ENCODE measurements around the gene NSUN4. TPM values are rescaled to one million over a fixed set of nuclear protein-coding genes. Genes with fewer than 3 reads are reported as not detected.

NSUN4 gene
- total and polyA plus RNA-seq, 9 of the 15 experiments (the other 6 are each of a cell fraction or from before 2014, with no cell fraction given): 33.4 to 60.2 (median 46.3) TPM

DNA sequence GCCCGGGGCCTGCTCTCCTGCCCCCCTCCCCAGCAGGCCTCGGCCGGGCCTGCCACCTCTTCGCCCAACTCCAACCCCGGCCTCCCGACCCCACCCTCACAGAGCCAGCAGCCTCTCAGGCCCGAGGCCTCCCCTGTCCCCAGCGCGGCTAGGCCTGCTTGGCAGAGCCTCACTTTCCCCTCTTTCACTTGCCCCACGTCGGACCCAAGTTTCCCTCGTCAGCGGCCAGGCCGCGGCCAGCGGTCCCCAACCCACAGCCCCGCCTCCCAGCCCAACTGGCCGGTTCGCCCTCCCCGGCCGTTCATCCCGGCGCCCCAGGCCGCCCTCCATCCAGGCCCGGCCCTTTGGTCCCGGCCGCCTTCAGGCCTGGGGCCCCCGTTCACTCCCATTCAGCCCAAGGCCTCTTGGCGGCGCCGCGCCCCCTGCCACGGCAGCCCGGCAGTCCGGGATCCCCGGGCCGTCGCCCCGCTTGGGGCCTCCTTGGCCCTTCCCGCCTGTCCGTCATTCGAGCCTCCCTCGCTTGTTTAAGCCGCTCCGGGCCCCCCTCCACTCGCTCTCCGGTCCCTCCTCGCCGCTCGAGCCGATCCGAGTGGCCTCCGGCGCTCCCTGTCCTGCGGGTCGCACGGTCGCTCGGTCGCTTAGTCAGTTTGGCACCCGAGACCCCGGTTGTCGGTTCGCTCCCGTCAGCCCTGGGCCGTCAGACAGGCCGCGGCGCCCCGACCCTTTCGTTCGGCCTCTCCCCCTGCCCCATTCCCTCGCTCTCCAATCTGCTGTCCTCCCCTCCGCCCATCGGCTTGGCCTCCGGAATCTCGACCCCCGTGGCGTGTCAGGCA, 38.6 kb upstream of the NSUN4 start (continued):
- TF ChIP-seq RBFOX2 (IDR thresholded peaks at IDR 0.05; ENCODE audit: low read depth, low read length) (peak; percentile 89), THRAP3 (IDR thresholded peaks at IDR 0.05; ENCODE audit: borderline replicate concordance) (no peak), GATAD2B (IDR thresholded peaks at IDR 0.05; ENCODE audit: borderline replicate concordance) (no peak), ZNF143 (CRISPR knock-in tag; IDR thresholded peaks at IDR 0.05) (no peak), XRCC4 (IDR thresholded peaks at IDR 0.05; ENCODE audit: extremely low read depth, insufficient read depth, insufficient read length) (no peak), PHF20 (IDR thresholded peaks at IDR 0.05; ENCODE audit: partially characterized antibody) (peak; percentile 41), DIDO1 (tag; IDR thresholded peaks at IDR 0.05; ENCODE audit: low read depth) (no peak), CBX3 (IDR thresholded peaks at IDR 0.05; ENCODE audit: borderline replicate concordance in 1 of 2, low read length in 2 of 2) (no peak; a peak in 1 of 3 replicates), THAP12 (CRISPR knock-in tag; IDR thresholded peaks at IDR 0.05) (no peak; the same call in 1 of the 2 replicates), RBM22 (IDR thresholded peaks at IDR 0.05; ENCODE audit: low read depth, low read length, poor library complexity, severe bottlenecking) (peak; percentile 81), GTF3C2 (IDR thresholded peaks at IDR 0.05; ENCODE audit: borderline replicate concordance, extremely low read depth, insufficient read length) (no peak), EHMT2 (IDR thresholded peaks at IDR 0.05) (no peak), FUS (optimal IDR thresholded peaks at IDR 0.05; ENCODE audit: low read depth, low read length) (no peak), SREBF1 (IDR thresholded peaks at IDR 0.05; ENCODE audit: borderline replicate concordance, low read depth, low read length) (no peak), FOXA1 (IDR thresholded peaks at IDR 0.05; ENCODE audit: borderline replicate concordance) (no peak), ZNF511 (CRISPR knock-in tag; IDR thresholded peaks at IDR 0.05) (no peak; the same call in 1 of the 2 replicates), NRF1 (conservative IDR thresholded peaks at IDR 0.05 in 1 of 2, IDR thresholded peaks at IDR 0.05 in 1 of 2) (no peak)
- TF ChIP-seq, protein P1, sequence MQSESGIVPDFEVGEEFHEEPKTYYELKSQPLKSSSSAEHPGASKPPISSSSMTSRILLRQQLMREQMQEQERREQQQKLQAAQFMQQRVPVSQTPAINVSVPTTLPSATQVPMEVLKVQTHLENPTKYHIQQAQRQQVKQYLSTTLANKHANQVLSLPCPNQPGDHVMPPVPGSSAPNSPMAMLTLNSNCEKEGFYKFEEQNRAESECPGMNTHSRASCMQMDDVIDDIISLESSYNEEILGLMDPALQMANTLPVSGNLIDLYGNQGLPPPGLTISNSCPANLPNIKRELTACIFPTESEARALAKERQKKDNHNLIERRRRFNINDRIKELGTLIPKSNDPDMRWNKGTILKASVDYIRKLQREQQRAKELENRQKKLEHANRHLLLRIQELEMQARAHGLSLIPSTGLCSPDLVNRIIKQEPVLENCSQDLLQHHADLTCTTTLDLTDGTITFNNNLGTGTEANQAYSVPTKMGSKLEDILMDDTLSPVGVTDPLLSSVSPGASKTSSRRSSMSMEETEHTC (IDR thresholded peaks at IDR 0.05): 0 out of 2 replicates have a peak, but pooled peaks have one; percentile 7
- TF ChIP-seq, protein P2, sequence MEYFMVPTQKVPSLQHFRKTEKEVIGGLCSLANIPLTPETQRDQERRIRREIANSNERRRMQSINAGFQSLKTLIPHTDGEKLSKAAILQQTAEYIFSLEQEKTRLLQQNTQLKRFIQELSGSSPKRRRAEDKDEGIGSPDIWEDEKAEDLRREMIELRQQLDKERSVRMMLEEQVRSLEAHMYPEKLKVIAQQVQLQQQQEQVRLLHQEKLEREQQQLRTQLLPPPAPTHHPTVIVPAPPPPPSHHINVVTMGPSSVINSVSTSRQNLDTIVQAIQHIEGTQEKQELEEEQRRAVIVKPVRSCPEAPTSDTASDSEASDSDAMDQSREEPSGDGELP (CRISPR knock-in tag; IDR thresholded peaks at IDR 0.05; ENCODE audit: borderline replicate concordance): peak; percentile 10; the same call in 1 of the 2 replicates
